Fibroblast of gingiva (primary cell): Measurements from ENCODE around the gene FBXW11.

Experiments used
- DNase-seq: peaks from one replicate; pipeline ENCODE4 v3.0.0-alpha.2; 2011; ENCODE audit warnings: low read depth

FBXW11 gene

DNA sequence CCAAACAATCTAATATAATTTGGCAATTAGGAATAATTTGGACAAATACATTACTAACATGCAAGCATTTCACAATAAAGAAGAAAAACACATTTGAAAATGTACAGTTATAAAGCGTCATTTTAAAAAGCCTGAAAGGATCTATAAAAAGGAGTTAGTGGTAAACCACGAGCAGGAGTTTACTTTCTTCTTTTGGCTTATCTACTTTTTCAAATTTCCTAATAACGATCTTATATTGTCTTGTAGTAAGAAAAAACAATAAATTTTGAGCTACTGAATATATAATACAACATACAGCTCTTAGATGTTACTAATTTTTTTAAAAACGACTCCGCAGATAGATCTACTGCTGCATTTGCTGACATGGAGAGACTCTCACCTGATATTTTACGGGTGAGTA, 141.0 kb downstream of the FBXW11 start:
- no peak for DNase-seq

GRCh38 chr5:171863935-171864334, 142.5 kb downstream of the FBXW11 start:
- peak; percentile 75 for DNase-seq

- DNase-seq = no peak
Measured at GRCh38 chr5:171862624-171863023, 143.8 kb downstream of the FBXW11 start.

GRCh38 chr5:171861381-171861780, 145.1 kb downstream of the FBXW11 start:
- peak; percentile 32 for DNase-seq

DNA sequence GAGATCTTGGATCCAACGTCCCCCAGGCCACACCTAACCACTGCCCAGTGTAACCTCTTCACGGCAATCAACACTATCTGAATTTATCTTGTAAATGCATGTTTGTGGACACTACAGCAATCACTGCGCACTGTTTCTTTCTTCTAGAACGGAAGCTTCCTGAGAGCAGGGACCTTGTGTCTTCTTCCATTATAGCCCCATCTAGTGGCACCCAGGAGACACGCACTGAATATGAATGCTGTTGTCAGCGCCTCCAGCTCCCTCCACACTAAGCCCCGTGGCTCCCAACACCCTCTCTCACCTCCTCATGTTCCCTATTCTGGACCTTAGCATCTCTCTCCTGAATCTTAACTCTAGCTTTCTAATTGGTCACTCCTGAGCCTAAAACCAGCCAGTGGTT, 148.1 kb downstream of the FBXW11 start:
- no peak for DNase-seq

DNA sequence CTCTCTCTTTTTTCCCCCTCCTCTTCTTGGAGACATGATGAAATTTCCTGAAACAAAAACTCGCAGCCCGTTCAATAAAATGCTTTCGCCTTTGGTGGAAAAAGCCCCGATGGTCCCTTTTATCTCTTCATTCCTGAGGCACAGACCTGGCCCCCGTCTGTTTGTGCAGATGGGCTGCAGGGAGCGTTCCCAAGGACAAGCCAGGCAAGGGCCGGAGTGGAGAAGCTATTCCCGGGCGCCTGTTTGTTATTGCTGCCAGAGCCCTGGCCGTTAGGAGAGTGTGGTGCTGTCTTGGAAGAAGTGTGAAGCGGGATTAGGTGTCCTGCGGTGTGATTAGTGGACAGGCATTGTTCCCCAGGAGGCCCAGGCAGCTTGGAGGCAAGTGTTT, 149.0 kb downstream of the FBXW11 start:
- no peak for DNase-seq

DNA sequence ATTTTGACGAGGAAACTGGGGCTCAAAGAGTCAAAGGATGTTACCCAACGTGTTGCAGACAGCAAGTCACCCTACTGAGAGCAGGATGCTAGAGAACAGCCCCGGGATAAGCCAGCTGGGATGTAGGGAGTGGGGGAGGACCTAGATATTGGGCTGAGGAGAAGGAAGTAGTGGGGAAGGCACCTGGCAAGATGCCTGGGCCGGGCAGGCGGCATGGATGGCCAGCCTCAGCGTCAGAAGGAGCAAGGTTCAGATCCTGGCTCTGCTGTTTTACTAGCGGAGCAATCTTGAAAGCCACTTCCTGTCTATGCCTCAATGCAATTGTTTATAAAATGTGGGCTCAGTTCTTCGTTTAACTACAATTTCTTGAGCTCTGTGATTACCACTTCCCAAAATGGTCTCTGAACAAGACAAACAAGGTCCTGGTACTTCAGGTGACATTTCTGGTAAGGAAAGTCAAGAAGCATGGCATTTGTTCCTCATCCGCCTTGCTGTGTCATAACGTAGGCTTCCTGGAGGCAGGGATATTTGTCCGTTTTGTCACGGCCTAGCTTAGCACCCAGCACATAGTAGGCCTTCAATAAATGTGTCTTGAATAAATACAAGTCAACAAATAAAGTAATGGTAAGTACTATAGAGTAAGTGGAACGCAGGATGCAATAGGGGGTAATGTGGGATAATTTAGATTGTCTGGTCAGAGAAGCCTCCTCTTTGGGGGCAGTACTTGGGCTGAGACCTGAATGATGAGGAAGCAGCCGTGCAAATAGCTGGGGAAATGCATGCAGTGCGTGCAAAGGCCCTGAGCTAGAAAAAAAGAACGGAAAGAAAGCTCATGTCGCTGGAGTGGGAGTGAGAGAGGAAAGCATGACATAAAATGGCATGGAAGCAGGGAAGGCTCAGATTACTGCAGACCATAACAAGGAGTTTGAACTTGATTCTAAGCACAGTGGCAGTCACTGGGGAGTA, 150.4 kb downstream of the FBXW11 start:
- DNase-seq = no peak

GRCh38 chr5:171855265-171855664, 151.2 kb downstream of the FBXW11 start:
- no peak for DNase-seq

DNA sequence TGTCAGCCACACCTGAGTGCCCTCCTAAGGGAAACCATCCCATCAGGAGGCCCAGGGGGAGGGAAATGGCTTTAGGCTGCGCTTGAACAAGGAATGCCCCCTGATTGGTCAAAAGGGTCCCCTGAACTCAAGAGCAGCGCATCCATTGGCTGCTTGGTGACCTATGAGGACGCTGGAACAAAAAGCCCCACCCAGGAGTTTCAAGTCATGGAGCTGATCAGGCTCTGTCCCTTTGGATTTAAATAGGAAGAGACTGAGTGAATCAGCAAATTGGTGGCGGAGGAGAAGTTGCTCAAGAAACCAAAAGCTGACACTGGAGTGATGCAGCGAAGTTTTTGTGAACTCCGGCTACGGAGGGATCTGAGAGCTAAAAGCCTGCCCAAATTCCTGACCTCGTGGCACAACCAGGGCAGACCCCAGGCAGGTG, 154.2 kb downstream of the FBXW11 start:
- no peak for DNase-seq

DNA sequence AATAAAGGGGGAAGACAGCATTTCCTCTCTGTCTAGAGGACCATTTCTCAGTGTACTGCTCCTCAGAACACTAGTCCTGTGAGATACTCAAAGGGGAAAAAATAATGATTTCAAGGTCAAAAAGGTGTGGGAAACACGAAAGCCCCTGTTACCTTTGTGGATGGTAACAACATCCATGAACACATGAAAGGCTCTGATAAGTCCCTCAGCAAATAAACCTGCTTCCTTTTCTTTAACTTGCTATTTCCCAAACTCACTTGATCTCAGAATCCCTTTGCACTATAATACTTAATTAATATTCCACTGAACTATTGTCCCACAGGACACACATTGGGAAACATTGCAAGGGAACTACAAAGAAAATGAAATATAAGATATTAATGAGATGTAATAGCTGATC, 155.2 kb downstream of the FBXW11 start:
- no peak for DNase-seq

GRCh38 chr5:171850324-171850947, 156.0 kb downstream of the FBXW11 start:
- peak; percentile 72 for DNase-seq

GRCh38 chr5:171849585-171850323, 156.7 kb downstream of the FBXW11 start:
- no peak for DNase-seq

DNA sequence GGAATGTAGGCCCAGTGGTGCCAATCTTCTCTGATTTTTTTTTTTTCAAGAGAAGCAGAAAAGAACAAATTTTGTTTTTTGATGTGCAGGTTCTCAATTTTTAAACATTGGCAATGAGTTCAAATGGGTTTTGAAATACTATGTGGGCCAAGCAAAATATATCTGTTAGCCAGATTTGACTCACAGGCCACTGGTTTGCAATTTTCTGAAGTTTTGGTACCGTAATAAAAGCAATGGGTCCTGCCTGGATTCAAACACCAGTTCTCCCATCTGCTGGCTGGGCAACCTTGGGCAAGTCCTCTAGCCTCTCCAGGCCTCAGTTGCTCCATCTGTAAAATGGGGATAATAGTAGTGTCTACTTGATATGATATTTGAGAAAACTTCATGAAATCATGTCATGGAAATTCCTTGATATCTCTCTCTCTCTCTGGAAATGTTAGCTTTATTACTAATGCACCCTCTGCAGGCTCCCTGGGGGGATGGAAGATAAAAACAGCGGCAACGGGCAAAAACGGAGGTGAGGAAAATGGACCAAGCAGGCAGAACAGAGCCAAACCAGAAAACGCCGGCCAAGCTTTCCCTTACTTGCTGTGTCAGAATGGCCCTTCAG, 157.4 kb downstream of the FBXW11 start:
- peak; percentile 59 for DNase-seq

DNA sequence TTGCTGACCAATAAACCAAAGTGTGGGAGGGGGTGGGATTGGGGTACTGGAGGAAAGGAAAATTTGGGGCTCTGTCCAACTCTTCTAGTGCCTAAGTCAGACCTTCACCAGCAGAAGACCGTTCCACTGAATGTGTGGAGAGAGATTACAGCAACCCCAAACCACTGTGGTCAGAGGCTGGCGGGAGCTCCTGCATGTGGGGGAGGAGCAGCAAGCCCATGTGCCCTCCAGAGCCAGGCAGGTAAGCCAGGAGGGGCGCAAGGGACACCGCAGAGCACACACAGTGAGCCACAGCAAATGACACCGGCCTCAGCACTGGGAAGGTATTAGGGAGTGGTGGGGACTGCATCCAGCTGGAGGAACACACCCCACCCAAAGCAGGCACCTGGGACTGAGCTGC, 158.0 kb downstream of the FBXW11 start:
- DNase-seq = no peak

DNA sequence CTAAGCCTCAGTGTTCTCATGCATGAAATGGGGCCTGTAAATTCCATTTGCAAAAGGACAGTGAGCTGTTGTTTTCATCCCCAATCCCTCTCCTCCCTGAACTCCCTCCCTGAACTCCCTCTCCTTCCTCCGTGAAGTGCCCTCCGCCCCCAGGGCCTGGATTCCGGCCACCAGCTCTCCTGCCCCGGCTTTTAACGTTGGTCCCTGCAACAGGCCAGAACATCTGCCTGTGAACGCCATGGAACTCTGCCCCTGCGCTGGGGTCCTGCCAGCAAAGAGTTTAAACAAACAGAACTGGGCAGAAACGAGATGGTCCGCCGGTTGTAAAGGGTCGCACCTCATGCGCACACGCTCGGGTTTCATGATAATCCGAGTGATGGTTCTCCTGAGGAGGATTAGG, 158.4 kb downstream of the FBXW11 start:
- no peak for DNase-seq

- DNase-seq = no peak
Measured at GRCh38 chr5:171847026-171847425, 159.4 kb downstream of the FBXW11 start.

GRCh38 chr5:171846323-171846722, 160.1 kb downstream of the FBXW11 start:
- DNase-seq = no peak

DNA sequence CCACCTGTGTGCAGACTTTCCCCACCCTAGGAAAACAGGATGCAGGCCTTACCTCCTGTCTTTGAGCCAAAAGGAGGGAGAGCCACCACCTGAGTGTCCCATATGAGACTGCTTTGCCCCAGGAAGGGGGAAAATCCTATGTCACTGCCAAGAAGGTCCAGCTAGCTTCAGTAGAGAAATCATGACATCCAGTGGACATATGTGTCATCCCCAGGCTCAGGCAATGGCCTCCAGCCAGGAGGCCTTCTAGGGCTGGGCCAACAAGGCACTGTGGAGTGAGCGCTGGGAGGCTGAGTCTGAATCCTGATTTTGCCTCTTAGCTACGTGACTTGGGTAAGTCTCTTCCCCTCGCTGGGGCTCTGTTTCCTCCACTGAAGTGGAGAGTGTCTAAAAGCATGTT, 160.6 kb downstream of the FBXW11 start:
- peak; percentile 43 for DNase-seq

DNA sequence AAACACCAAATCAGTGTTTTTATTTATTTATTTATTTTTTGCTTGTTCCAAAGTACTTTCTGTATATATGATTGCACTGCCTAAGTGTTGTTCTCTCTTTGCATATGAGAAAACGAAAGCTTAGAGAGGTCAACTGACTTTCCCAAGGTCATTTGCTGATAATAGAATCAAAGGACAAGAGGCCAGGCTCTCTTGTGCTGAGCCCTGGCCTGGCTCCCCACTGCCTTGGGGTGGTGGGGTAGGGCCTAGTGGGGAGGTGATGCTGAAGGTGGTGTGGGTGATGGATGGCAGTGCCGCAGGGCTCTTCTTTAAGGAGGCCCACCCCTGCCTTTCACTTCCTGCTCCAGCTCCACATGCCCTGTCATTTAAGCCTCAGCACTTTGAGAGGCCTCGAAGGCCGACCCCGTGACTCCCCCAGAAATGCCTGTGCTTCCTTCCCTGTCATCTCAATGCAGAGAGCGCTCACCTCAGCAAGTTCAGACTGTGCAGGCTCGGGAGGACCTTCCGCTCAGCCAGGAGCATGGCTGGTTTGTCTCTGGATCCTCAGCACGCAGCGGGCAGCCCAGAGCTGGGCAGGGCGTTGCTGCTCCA, 161.3 kb downstream of the FBXW11 start:
- DNase-seq = no peak

GRCh38 chr5:171842777-171843328, 163.6 kb downstream of the FBXW11 start:
- DNase-seq = no peak

GRCh38 chr5:171841984-171842776, 164.3 kb downstream of the FBXW11 start:
- no peak for DNase-seq
